Measurements from ENCODE around the gene WDR26.

DNA sequence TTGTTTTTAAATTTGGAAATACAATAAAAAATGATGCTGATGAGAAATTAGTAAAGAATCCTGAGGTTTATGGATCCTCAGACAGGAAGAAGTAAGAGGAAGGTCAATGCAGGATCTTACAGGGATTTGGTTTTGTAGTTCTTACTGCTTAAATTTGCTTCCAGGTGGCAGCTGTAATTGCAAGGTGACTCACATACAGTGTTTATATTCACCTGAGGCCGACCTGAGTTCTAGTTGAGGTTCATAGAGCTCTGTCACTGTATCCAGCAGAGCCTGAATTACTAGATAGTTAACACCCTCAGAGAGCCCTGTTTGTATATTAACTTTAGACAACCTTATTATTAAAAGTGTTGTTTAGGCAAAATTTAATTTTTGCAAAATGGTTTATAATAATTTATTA lies 1.4 kb upstream of the WDR26 start:
- TF ChIP-seq POLR2AphosphoS5 (IDR thresholded peaks at IDR 0.05; ENCODE audit: low read depth, low read length) (no peak), TAF1 (IDR thresholded peaks at IDR 0.05; ENCODE audit: borderline replicate concordance, insufficient read depth, low read length) (no peak), SIN3A (IDR thresholded peaks at IDR 0.05; ENCODE audit: borderline replicate concordance, insufficient read depth, low read length) (no peak), FOXP2 (optimal IDR thresholded peaks at IDR 0.05; ENCODE audit: borderline replicate concordance, extremely low read depth, extremely low read length, insufficient read depth) (no peak)
- TF ChIP-seq, protein P1, sequence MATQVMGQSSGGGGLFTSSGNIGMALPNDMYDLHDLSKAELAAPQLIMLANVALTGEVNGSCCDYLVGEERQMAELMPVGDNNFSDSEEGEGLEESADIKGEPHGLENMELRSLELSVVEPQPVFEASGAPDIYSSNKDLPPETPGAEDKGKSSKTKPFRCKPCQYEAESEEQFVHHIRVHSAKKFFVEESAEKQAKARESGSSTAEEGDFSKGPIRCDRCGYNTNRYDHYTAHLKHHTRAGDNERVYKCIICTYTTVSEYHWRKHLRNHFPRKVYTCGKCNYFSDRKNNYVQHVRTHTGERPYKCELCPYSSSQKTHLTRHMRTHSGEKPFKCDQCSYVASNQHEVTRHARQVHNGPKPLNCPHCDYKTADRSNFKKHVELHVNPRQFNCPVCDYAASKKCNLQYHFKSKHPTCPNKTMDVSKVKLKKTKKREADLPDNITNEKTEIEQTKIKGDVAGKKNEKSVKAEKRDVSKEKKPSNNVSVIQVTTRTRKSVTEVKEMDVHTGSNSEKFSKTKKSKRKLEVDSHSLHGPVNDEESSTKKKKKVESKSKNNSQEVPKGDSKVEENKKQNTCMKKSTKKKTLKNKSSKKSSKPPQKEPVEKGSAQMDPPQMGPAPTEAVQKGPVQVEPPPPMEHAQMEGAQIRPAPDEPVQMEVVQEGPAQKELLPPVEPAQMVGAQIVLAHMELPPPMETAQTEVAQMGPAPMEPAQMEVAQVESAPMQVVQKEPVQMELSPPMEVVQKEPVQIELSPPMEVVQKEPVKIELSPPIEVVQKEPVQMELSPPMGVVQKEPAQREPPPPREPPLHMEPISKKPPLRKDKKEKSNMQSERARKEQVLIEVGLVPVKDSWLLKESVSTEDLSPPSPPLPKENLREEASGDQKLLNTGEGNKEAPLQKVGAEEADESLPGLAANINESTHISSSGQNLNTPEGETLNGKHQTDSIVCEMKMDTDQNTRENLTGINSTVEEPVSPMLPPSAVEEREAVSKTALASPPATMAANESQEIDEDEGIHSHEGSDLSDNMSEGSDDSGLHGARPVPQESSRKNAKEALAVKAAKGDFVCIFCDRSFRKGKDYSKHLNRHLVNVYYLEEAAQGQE (IDR thresholded peaks at IDR 0.05; ENCODE audit: insufficient read depth in 1 of 2, low read depth in 2 of 2, low read length in 2 of 2) = no peak

Data from PFSK-1 (cell line).